Measurements from ENCODE around the gene CANX. TPM values are rescaled to one million over a fixed set of nuclear protein-coding genes. Genes with fewer than 3 reads are reported as not detected.

The CANX gene
- polyA plus RNA-seq, 4 donors = 89.2 to 585 (median 189) TPM

DNA sequence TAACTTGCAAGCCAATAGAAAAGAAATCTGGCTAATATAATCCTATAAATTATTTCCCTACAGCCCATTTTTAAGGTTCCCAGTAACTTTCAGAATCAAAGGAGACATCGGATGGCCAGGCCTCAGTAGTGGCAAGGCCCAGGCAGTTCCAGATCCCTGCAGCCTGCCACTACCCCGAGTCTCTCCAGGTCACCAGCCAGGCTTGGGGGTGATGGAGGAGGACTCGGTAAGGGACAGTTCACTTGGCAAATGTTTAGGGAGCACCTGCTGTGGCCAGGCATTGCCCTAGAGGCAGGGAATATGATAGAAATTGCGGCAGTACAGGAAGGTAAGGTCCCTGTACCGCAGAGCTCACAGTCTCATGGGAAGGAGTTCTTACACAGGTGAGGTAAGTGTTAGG lies 79.8 kb downstream of the CANX start:
- FAIRE-seq (no peak), DNase-seq (no peak)
- Histone ChIP-seq H3K4me1 (ENCODE audit: control insufficient read depth in 3 of 3, insufficient read depth in 2 of 3, low read depth in 1 of 3, low read length in 2 of 3) (no peaks in the 10 kb centered on the region), H3K4me3 (ENCODE audit: low read depth in 1 of 3, low read length in 3 of 3) (no peak overlapping the region), H3K27me3 (ENCODE audit: control insufficient read depth in 3 of 3, insufficient read depth in 3 of 3, low read length in 3 of 3) (no peaks in the 10 kb centered on the region), H3K9me3 (ENCODE audit: control insufficient read depth in 2 of 2, insufficient read depth in 1 of 2, low read depth in 1 of 2, low read length in 1 of 2) (no peaks in the 10 kb centered on the region), H3K27ac (ENCODE audit: low read depth in 1 of 3, low read length in 2 of 3) (no peak overlapping the region), H3K36me3 (ENCODE audit: control insufficient read depth in 3 of 3, insufficient read depth in 2 of 3, low read depth in 1 of 3, low read length in 3 of 3) (peaks cover 17 to 71% (median 18%) of the 10 kb centered on the region in 3 donors)
- 92 to 95% (median 95%) methylated on average over 5 of the region's 5 CpGs for WGBS, 3 donors

DNA sequence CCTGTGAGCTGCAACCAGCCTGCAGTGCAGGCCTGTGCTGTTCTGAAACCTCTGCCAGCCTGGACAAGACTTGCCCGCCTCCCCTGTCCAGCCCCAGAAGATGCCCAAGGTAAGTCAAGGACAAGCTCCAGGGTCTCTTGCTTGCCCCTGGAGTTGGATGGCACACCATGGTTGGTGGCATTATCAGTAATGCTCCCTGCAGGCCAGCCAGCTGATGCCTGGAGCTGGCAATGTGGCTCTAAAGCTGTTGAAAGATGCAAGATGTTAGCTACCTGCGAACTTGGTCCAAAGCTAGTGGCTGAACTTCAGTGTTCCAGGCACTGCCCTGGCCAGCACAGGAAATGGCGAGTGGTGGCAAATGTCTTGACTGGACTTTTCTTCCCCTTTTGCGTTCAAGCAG lies 81.1 kb downstream of the CANX start:
- Histone ChIP-seq H3K4me3 (ENCODE audit: low read depth in 1 of 3, low read length in 3 of 3) (no peak overlapping the region), H3K4me1 (ENCODE audit: control insufficient read depth in 3 of 3, insufficient read depth in 2 of 3, low read depth in 1 of 3, low read length in 2 of 3) (no peaks in the 10 kb centered on the region), H3K9me3 (ENCODE audit: control insufficient read depth in 2 of 2, insufficient read depth in 1 of 2, low read depth in 1 of 2, low read length in 1 of 2) (no peaks in the 10 kb centered on the region), H3K27ac (ENCODE audit: low read depth in 1 of 3, low read length in 2 of 3) (no peak overlapping the region), H3K27me3 (ENCODE audit: control insufficient read depth in 3 of 3, insufficient read depth in 3 of 3, low read length in 3 of 3) (no peaks in the 10 kb centered on the region), H3K36me3 (ENCODE audit: control insufficient read depth in 3 of 3, insufficient read depth in 2 of 3, low read depth in 1 of 3, low read length in 3 of 3) (peaks cover 12 to 59% (median 13%) of the 10 kb centered on the region in 3 donors)
- WGBS, 3 donors = 93 to 97% (median 95%) methylated on average over 4 of the region's 4 CpGs
- DNase-seq = no peak
- no peak for FAIRE-seq

DNA sequence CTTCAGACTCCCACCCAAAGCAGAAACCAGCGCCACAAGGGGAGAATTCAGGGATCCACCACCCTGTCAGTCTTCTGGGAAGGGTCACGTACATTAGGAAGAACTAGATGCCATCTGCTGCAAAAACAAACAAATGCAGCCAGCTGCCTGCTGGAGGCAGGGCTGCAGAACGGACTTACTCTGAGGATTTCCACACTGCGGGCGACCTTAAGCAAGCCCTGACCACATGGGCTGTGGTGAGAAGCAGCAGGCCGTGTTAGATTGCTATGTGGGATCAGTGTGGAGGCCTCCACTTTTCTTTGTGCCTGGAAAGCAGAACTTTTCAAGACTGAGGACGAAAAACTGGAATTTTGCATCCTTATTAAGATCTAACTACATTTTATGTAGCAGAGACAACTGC lies 81.6 kb downstream of the CANX start:
- FAIRE-seq (no peak), DNase-seq (no peak)
- H3K9me3 ChIP-seq (ENCODE audit: control insufficient read depth in 2 of 2, insufficient read depth in 1 of 2, low read depth in 1 of 2, low read length in 1 of 2) = no peaks in the 10 kb centered on the region
- H3K27me3 ChIP-seq (ENCODE audit: control insufficient read depth in 3 of 3, insufficient read depth in 3 of 3, low read length in 3 of 3) = no peaks in the 10 kb centered on the region
- no peaks in the 10 kb centered on the region for H3K4me1 ChIP-seq (ENCODE audit: control insufficient read depth in 3 of 3, insufficient read depth in 2 of 3, low read depth in 1 of 3, low read length in 2 of 3)
- peaks cover 10 to 56% (median 12%) of the 10 kb centered on the region in 3 donors for H3K36me3 ChIP-seq (ENCODE audit: control insufficient read depth in 3 of 3, insufficient read depth in 2 of 3, low read depth in 1 of 3, low read length in 3 of 3)
- no peak overlapping the region for H3K27ac ChIP-seq (ENCODE audit: low read depth in 1 of 3, low read length in 2 of 3)
- no peak overlapping the region for H3K4me3 ChIP-seq (ENCODE audit: low read depth in 1 of 3, low read length in 3 of 3)
- WGBS, 3 donors = 85 to 91% (median 85%) methylated on average over 7 of the region's 7 CpGs

Other genes starting within 250 kb of the CANX start
- 10 to 100 TPM; 28.8 to 43.4 (median 33.2) TPM for gene RUFY1, start 148.4 kb upstream of the CANX start, polyA plus RNA-seq
- gene HNRNPH1, start 75.3 kb upstream of the CANX start, polyA plus RNA-seq = 100 to 1,000 TPM in 3 of 4 donors, 10 to 100 TPM in 1; 97.5 to 964 (median 183) TPM
- gene CBY3, start 17.9 kb upstream of the CANX start, polyA plus RNA-seq = 1 to 10 TPM in 1 of 4 donors, under 1 TPM in 1, not detected in 2; 0.07 to 1.0 TPM
- 10 to 100 TPM in 2 of 4 donors, 1 to 10 TPM in 2; 6.2 to 28.8 (median 10.9) TPM for gene MAML1, start 33.9 kb downstream of the CANX start, polyA plus RNA-seq
- gene LTC4S, start 95.0 kb downstream of the CANX start, polyA plus RNA-seq = 1 to 10 TPM in 3 of 4 donors, not detected in 1; 2.0 to 6.7 (median 5.4) TPM
- 100 to 1,000 TPM; 180 to 661 (median 401) TPM for gene MGAT4B, start 107.9 kb downstream of the CANX start, polyA plus RNA-seq
- gene SQSTM1, start 121.9 kb downstream of the CANX start, polyA plus RNA-seq = 100 to 1,000 TPM; 135 to 217 (median 172) TPM
- 10 to 100 TPM; 11.3 to 39.3 (median 20.7) TPM for gene MRNIP, start 159.8 kb downstream of the CANX start, polyA plus RNA-seq
- 10 to 100 TPM; 32.4 to 80.6 (median 54.7) TPM for gene TBC1D9B, start 208.9 kb downstream of the CANX start, polyA plus RNA-seq